HL-60 (cell line): ENCODE data around the gene CFAP61.
A peak's percentile ranks its signal among the peaks of the same experiment; 100 is the strongest.

Experiments used
- DNase-seq, 2 experiments: peaks; one replicate each; pipeline ENCODE4 v3.0.0-alpha.2; 2010 to 2020; ENCODE audit warnings: low read depth in 1 of 2, low spot score in 1 of 2
- H3K27ac ChIP-seq: fragments of 250-450 bp; sonication (Bioruptor Pico); replicated peaks from 2 replicates; pipeline ENCODE4 v1.5.1; 2020; ENCODE audit warnings: mild to moderate bottlenecking, moderate library complexity
- H3K27me3 ChIP-seq: fragments of 250-450 bp; sonication (Bioruptor Pico); 2 replicates; pipeline ENCODE4 v1.5.1; 2021; ENCODE audit warnings: mild to moderate bottlenecking, moderate library complexity; ENCODE audit not compliant: insufficient read depth, poor library complexity, severe bottlenecking
- H3K4me3 ChIP-seq: replicated peaks from 2 replicates; pipeline ENCODE4 v1.5.1; 2011; ENCODE audit warnings: mild to moderate bottlenecking, control low read depth, low read length; ENCODE audit not compliant: insufficient read depth
- GABPA ChIP-seq: IDR thresholded peaks from 2 replicates; pipeline ENCODE4 v1.6.1; 2012; ENCODE audit warnings: low read depth
- POLR2AphosphoS5 ChIP-seq: IDR thresholded peaks from 2 replicates; pipeline ENCODE4 v1.6.1; 2012; ENCODE audit warnings: low read depth
- SPI1 ChIP-seq: IDR thresholded peaks from 2 replicates; pipeline ENCODE4 v1.6.1; 2012; ENCODE audit warnings: low read depth, mild to moderate bottlenecking, borderline replicate concordance
- TF ChIP-seq, protein P1 (sequence below): IDR thresholded peaks from one replicate; pipeline ENCODE4 v1.5.1; 2011; ENCODE audit warnings: low read length, control low read depth, inconsistent platforms; ENCODE audit not compliant: insufficient read depth
- TF ChIP-seq, protein P2 (sequence below): IDR thresholded peaks from 2 replicates; pipeline ENCODE4 v1.6.1; 2012; ENCODE audit warnings: low read depth; ENCODE audit not compliant: insufficient replicate concordance

The CFAP61 gene

DNA sequence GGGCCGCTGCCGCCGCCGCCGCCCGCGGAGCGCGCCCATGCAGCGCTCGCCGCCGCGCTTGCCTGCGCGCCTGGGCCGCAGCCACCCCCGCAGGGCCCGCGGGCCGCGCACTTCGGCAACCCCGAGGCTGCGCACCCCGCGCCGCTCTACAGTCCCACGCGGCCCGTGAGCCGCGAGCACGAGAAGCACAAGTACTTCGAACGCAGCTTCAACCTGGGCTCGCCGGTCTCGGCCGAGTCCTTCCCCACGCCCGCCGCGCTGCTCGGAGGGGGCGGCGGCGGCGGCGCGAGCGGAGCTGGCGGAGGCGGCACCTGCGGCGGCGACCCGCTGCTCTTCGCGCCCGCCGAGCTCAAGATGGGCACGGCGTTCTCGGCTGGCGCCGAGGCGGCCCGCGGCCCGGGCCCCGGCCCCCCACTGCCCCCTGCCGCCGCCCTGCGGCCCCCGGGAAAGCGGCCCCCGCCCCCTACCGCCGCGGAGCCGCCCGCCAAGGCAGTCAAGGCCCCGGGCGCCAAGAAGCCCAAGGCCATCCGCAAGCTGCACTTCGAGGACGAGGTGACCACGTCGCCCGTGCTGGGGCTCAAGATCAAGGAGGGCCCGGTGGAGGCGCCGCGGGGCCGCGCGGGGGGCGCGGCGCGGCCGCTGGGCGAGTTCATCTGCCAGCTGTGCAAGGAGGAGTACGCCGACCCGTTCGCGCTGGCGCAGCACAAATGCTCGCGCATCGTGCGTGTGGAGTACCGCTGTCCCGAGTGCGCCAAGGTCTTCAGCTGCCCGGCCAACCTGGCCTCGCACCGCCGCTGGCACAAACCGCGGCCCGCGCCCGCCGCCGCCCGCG lies 316.3 kb downstream of the CFAP61 start:
- Histone ChIP-seq H3K27me3 (peaks cover 80% of the 10 kb centered on the region), H3K4me3 (peak overlapping the region; percentile 35), H3K27ac (no peak overlapping the region)
- TF ChIP-seq, protein P1, sequence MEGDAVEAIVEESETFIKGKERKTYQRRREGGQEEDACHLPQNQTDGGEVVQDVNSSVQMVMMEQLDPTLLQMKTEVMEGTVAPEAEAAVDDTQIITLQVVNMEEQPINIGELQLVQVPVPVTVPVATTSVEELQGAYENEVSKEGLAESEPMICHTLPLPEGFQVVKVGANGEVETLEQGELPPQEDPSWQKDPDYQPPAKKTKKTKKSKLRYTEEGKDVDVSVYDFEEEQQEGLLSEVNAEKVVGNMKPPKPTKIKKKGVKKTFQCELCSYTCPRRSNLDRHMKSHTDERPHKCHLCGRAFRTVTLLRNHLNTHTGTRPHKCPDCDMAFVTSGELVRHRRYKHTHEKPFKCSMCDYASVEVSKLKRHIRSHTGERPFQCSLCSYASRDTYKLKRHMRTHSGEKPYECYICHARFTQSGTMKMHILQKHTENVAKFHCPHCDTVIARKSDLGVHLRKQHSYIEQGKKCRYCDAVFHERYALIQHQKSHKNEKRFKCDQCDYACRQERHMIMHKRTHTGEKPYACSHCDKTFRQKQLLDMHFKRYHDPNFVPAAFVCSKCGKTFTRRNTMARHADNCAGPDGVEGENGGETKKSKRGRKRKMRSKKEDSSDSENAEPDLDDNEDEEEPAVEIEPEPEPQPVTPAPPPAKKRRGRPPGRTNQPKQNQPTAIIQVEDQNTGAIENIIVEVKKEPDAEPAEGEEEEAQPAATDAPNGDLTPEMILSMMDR = no peak
- TF ChIP-seq GABPA (no peak), POLR2AphosphoS5 (no peak), SPI1 (no peak)
- TF ChIP-seq, protein P2, sequence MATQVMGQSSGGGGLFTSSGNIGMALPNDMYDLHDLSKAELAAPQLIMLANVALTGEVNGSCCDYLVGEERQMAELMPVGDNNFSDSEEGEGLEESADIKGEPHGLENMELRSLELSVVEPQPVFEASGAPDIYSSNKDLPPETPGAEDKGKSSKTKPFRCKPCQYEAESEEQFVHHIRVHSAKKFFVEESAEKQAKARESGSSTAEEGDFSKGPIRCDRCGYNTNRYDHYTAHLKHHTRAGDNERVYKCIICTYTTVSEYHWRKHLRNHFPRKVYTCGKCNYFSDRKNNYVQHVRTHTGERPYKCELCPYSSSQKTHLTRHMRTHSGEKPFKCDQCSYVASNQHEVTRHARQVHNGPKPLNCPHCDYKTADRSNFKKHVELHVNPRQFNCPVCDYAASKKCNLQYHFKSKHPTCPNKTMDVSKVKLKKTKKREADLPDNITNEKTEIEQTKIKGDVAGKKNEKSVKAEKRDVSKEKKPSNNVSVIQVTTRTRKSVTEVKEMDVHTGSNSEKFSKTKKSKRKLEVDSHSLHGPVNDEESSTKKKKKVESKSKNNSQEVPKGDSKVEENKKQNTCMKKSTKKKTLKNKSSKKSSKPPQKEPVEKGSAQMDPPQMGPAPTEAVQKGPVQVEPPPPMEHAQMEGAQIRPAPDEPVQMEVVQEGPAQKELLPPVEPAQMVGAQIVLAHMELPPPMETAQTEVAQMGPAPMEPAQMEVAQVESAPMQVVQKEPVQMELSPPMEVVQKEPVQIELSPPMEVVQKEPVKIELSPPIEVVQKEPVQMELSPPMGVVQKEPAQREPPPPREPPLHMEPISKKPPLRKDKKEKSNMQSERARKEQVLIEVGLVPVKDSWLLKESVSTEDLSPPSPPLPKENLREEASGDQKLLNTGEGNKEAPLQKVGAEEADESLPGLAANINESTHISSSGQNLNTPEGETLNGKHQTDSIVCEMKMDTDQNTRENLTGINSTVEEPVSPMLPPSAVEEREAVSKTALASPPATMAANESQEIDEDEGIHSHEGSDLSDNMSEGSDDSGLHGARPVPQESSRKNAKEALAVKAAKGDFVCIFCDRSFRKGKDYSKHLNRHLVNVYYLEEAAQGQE = no peak
- no peak for DNase-seq

DNA sequence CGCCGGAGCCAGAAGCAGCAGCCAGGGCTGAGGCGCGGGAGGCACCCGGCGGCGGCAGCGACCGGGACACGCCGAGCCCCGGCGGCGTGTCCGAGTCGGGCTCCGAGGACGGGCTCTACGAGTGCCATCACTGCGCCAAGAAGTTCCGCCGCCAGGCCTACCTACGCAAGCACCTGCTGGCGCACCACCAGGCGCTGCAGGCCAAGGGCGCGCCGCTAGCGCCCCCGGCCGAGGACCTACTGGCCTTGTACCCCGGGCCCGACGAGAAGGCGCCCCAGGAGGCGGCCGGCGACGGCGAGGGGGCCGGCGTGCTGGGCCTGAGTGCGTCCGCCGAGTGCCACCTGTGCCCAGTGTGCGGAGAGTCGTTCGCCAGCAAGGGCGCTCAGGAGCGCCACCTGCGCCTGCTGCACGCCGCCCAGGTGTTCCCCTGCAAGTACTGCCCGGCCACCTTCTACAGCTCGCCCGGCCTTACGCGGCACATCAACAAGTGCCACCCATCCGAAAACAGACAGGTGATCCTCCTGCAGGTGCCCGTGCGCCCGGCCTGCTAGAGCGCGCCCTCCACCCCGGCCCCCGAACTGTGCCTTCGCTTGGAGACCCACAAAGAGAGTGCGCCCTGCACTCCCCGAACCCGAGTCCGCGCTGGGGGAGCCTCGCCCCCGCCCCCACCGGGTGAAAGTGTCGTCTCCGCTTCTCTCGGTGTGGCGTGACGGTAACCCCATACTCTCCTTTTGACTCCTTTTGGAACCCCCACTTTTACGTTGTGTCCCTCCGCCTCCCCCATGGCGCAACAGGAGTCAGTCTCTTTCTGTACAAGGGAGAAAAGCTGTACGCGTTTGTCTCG lies 317.1 kb downstream of the CFAP61 start:
- H3K4me3 ChIP-seq = peak overlapping the region; percentile 10; the same call in 1 of the 2 replicates
- no peak for DNase-seq
- H3K27me3 ChIP-seq = peaks cover 81% of the 10 kb centered on the region
- no peak overlapping the region for H3K27ac ChIP-seq
- TF ChIP-seq, protein P1 = no peak
- TF ChIP-seq, protein P2 = no peak
- no peak for TF ChIP-seq SPI1
- TF ChIP-seq GABPA = no peak
- no peak for TF ChIP-seq POLR2AphosphoS5

DNA sequence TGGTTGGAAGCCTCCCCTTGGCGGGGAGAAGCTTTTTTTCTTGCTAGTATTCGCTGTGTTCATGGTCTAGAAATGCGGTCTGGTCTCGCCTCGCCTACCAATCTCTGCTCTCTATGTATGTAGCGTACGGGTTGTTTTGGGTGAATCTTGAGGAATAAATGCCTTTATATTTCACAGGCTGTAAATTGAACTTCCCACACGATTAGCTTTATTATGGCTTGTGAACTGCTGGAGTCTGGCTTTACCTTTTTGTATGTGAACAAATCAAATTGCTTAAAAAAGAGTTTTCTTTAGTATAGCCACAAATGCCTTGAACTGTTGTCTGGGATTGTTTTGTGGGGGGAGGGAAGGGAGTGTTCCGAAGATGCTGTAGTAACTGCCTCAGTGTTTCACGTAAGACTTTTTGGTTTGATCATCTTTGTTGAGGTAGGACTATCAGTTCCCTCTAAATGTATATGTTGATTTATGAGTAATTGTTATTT lies 317.8 kb downstream of the CFAP61 start:
- no peak for DNase-seq
- Histone ChIP-seq H3K4me3 (no peak overlapping the region), H3K27me3 (peaks cover 80% of the 10 kb centered on the region), H3K27ac (no peak overlapping the region)
- TF ChIP-seq, protein P1 = no peak
- TF ChIP-seq SPI1 (no peak), POLR2AphosphoS5 (no peak), GABPA (no peak)
- TF ChIP-seq, protein P2 = no peak
